Lower lobe of right lung (tissue), 2 donors: ENCODE data around the gene MOCS2. TPM values are rescaled to one million over a fixed set of nuclear protein-coding genes. Genes with fewer than 3 reads are reported as not detected.
A peak's percentile ranks its signal among the peaks of the same experiment; 100 is the strongest.

Experiments
- ATAC-seq, 2 donors: fragments of 200-7000 bp; cut with Tn5 transposase; one replicate each; pipeline ENCODE4 v1.9.1; 2020 to 2022; ENCODE audit warnings: mild to moderate bottlenecking in 2 of 2, moderate library complexity in 2 of 2
- DNase-seq: peaks from one replicate; pipeline ENCODE4 v3.0.0-alpha.2; 2020
- H3K27ac ChIP-seq: fragments of 200-600 bp; one replicate; pipeline ENCODE4 v1.8.0; 2022
- H3K27me3 ChIP-seq: fragments of 200-600 bp; one replicate; pipeline ENCODE4 v1.8.0; 2022; ENCODE audit warnings: low read depth
- H3K36me3 ChIP-seq: fragments of 200-600 bp; one replicate; pipeline ENCODE4 v1.8.0; 2022; ENCODE audit warnings: mild to moderate bottlenecking
- H3K4me1 ChIP-seq: fragments of 200-600 bp; one replicate; pipeline ENCODE4 v1.8.0; 2022
- H3K4me3 ChIP-seq: fragments of 200-600 bp; one replicate; pipeline ENCODE4 v1.8.0; 2022; ENCODE audit warnings: mild to moderate bottlenecking
- H3K9me3 ChIP-seq: fragments of 200-600 bp; one replicate; pipeline ENCODE4 v1.8.0; 2022
- intact Hi-C: fragments of 100-400 bp; cut with DNase I; formaldehyde crosslinking; loops from one replicate; pipeline ENCODE4 v1.11.0; 2022
- total RNA-seq: library from RNA; stranded (reverse); fragmentation: NEBNext Ultra II Directional; extraction: Animal tissue kit (Norgen Biotek cat#: 25700); gene quantifications from one replicate; pipeline ENCODE4 v1.2.1, GENCODE V29; 2021
- TF ChIP-seq, protein P1 (sequence below): fragments of 200-600 bp; IDR thresholded peaks from one replicate; pipeline ENCODE4 v1.8.0; 2022; ENCODE audit warnings: antibody characterized with exemption, mild to moderate bottlenecking
- donor health status: DM: no; HTN: yes; CAD: no; lungs with severe emphysema.

MOCS2 gene
- total RNA-seq, 1 donor from 2014 or later: 28.8 TPM

DNA sequence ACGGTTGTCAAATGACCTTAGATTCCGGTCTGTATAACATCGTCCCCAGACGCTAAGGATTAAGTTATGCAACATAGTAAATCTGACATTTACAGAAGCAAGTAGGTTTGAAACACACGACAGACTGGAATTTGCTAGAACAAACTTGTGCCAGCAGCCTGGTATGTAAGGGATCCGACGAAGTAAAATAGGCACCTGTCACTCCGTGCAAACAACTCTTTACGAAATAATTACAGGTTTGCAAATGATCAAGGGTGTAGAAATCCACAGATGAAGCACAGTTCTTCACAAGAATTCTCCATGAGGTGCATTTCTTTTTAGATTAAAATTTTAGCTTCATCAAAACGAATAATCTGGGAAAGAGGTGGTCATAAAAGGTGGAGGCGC, 508 bp downstream of the MOCS2 start:
- no peak for DNase-seq
- peaks cover 16% of the 10 kb centered on the region for H3K4me1 ChIP-seq
- peak; percentile 3 to 62 for ATAC-seq
- peak overlapping the region; percentile 73 for H3K4me3 ChIP-seq
- H3K27me3 ChIP-seq: no peaks in the 10 kb centered on the region
- H3K9me3 ChIP-seq: no peaks in the 10 kb centered on the region
- peak overlapping the region; percentile 76 for H3K27ac ChIP-seq
- TF ChIP-seq, protein P1, sequence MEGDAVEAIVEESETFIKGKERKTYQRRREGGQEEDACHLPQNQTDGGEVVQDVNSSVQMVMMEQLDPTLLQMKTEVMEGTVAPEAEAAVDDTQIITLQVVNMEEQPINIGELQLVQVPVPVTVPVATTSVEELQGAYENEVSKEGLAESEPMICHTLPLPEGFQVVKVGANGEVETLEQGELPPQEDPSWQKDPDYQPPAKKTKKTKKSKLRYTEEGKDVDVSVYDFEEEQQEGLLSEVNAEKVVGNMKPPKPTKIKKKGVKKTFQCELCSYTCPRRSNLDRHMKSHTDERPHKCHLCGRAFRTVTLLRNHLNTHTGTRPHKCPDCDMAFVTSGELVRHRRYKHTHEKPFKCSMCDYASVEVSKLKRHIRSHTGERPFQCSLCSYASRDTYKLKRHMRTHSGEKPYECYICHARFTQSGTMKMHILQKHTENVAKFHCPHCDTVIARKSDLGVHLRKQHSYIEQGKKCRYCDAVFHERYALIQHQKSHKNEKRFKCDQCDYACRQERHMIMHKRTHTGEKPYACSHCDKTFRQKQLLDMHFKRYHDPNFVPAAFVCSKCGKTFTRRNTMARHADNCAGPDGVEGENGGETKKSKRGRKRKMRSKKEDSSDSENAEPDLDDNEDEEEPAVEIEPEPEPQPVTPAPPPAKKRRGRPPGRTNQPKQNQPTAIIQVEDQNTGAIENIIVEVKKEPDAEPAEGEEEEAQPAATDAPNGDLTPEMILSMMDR: no peak
- peaks cover 10% of the 10 kb centered on the region for H3K36me3 ChIP-seq
- intact Hi-C loops: no loop called here

DNA sequence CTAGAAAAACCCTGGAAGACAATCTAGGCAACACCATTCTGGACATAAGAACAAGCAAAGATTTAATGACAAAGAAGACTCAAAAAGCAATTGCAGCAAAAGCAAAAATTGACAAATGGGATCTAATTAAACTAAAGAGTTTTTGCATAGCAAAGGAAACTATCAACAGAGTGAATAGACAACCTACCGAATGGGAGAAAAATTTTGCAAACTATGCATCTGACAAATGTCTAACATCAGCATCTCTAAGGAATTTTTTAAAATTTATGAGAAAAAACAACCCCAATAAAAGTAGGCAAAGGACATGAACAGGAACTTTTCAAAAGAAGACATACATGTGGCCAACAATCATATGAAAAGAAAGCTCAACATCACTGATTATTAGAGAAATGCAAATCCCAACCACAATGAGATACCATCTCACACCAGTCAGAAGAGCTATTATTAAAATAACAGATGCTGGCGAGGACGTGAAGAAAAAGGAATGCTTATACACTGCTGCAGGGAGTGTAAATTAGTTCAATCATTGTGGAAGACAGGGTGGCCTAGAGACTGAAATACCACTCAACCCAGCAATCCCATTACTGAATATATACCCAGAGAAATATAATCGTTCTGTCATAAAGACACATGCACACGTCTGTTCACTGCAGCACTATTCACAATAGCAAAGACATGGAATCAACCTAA, 3.8 kb downstream of the MOCS2 start:
- no peaks in the 10 kb centered on the region for H3K27me3 ChIP-seq
- TF ChIP-seq, protein P1: no peak
- H3K36me3 ChIP-seq: peaks cover 43% of the 10 kb centered on the region
- H3K4me1 ChIP-seq: peaks cover 16% of the 10 kb centered on the region
- no peaks in the 10 kb centered on the region for H3K9me3 ChIP-seq
- ATAC-seq: no peak
- intact Hi-C loops: no loop called here
- no peak overlapping the region for H3K27ac ChIP-seq
- no peak for DNase-seq
- H3K4me3 ChIP-seq: no peak overlapping the region

- intact Hi-C loops: no loop called here
Observed at GRCh38 chr5:53100606-53101005, 9.0 kb downstream of the MOCS2 start.

DNA sequence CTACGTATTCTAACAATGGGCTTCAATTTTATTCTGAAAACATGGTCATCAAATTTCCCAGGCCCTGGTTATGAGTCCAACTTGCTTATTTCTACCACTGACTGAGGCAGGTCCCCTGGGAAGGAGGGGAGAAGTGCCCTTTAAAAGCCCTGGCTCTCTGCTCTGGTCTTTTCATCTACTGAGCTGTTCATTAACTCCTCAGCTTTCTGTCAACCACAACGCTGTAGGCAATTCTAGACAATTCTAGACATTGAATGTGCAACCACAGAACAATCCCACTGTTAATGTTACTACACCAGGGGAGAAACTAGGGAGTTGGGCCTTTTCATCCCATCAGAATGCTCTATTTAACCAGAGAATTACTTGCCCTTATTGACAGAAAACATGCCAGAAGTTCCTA, 10.0 kb downstream of the MOCS2 start:
- H3K36me3 ChIP-seq: peaks cover 82% of the 10 kb centered on the region
- TF ChIP-seq, protein P1: no peak
- no peak for ATAC-seq
- H3K27me3 ChIP-seq: no peaks in the 10 kb centered on the region
- no peaks in the 10 kb centered on the region for H3K9me3 ChIP-seq
- intact Hi-C loops: loop anchor here (5.0 kb wide), 1 partner anchor 152 kb away; no protein-coding TSS in a partner anchor
- H3K4me1 ChIP-seq: no peaks in the 10 kb centered on the region
- H3K27ac ChIP-seq: no peak overlapping the region
- no peak overlapping the region for H3K4me3 ChIP-seq
- DNase-seq: no peak

More at GRCh38 chr5:53100606-53101005, 9.0 kb downstream of the MOCS2 start:
- TF ChIP-seq, protein P1: no peak
- Histone ChIP-seq H3K27ac (no peak overlapping the region), H3K9me3 (no peaks in the 10 kb centered on the region), H3K4me1 (no peaks in the 10 kb centered on the region), H3K4me3 (no peak overlapping the region), H3K36me3 (peaks cover 87% of the 10 kb centered on the region), H3K27me3 (no peaks in the 10 kb centered on the region)
- DNase-seq: no peak
- no peak for ATAC-seq

- peaks cover 46% of the 10 kb centered on the region for H3K36me3 ChIP-seq
- no peaks in the 10 kb centered on the region for H3K4me1 ChIP-seq
- DNase-seq (no peak), ATAC-seq (peak; percentile 83 to 88)
- intact Hi-C loops: loop anchor here (5.0 kb wide), 1 partner anchor 149 kb away; no protein-coding TSS in a partner anchor
- no peak overlapping the region for H3K4me3 ChIP-seq
- no peak overlapping the region for H3K27ac ChIP-seq
- no peaks in the 10 kb centered on the region for H3K9me3 ChIP-seq
- no peaks in the 10 kb centered on the region for H3K27me3 ChIP-seq
- TF ChIP-seq, protein P1: peak; percentile 89
Observed at GRCh38 chr5:53095931-53096525, 13.5 kb downstream of the MOCS2 start.
